Smooth muscle cell (in vitro differentiated cells): ENCODE results near the gene HRH4. TPM values are rescaled to one million over a fixed set of nuclear protein-coding genes. Genes with fewer than 3 reads are reported as not detected.

Experiments
- DNase-seq: peaks from one replicate; lab custom pipeline; 2025; ENCODE audit not compliant: unreplicated experiment; lab: John Stamatoyannopoulos, UW
- H2AFZ ChIP-seq: fragments of 200-600 bp; sonication (generic); 2 replicates; pipeline ENCODE4 v1.6.0; 2016; ENCODE audit warnings: antibody characterized with exemption, low read depth, mild to moderate bottlenecking
- H3F3A ChIP-seq: fragments of 200-600 bp; sonication (generic); 2 replicates; pipeline ENCODE4 v1.6.0; 2017; ENCODE audit warnings: antibody characterized with exemption, low read depth
- H3K27ac ChIP-seq: fragments of 200-600 bp; sonication (generic); 2 replicates; pipeline ENCODE4 v1.5.1; 2016; ENCODE audit warnings: low read depth, mild to moderate bottlenecking
- H3K27me3 ChIP-seq: fragments of 200-600 bp; sonication (generic); 2 replicates; pipeline ENCODE4 v1.6.1; 2016; ENCODE audit warnings: low read depth, mild to moderate bottlenecking
- H3K36me3 ChIP-seq: fragments of 200-600 bp; sonication (generic); 2 replicates; pipeline ENCODE4 v1.5.1; 2016; ENCODE audit warnings: low read depth
- H3K4me1 ChIP-seq: fragments of 200-600 bp; sonication (generic); 2 replicates; pipeline ENCODE4 v1.5.1; 2016; ENCODE audit warnings: low read depth
- H3K4me2 ChIP-seq: fragments of 200-600 bp; sonication (generic); 2 replicates; pipeline ENCODE4 v1.6.0; 2016; ENCODE audit warnings: mild to moderate bottlenecking
- H3K4me3 ChIP-seq: fragments of 200-600 bp; sonication (generic); 2 replicates; pipeline ENCODE4 v1.5.1; 2016; ENCODE audit warnings: mild to moderate bottlenecking
- H3K79me2 ChIP-seq: fragments of 200-600 bp; sonication (generic); 2 replicates; pipeline ENCODE4 v1.6.0; 2016; ENCODE audit warnings: low read depth, mild to moderate bottlenecking
- H3K9ac ChIP-seq: fragments of 200-600 bp; sonication (generic); 2 replicates; pipeline ENCODE4 v1.6.0; 2016; ENCODE audit warnings: low read depth
- H3K9me3 ChIP-seq: fragments of 200-600 bp; sonication (generic); replicated peaks from 2 replicates; pipeline ENCODE4 v1.5.1; 2016; ENCODE audit warnings: low read depth
- H4K20me1 ChIP-seq: fragments of 200-600 bp; sonication (generic); 2 replicates; pipeline ENCODE4 v1.6.0; 2016; ENCODE audit warnings: low read depth
- WGBS: methylation state at CpG from one replicate; pipeline ENCODE4 v1.1.7; 2016; ENCODE audit warnings: low lambda C conversion rate; 5-methylcytosine and 5-hydroxymethylcytosine counted together
- polyA plus RNA-seq: library from polyadenylated mRNA; unstranded; fragments of >200 nt; fragmentation: Nextera tagmentation; extraction: Ambion mirVana; gene quantifications from 2 replicates; pipeline ENCODE4 v1.2.1, GENCODE V29; 2016
- total RNA-seq: library from RNA; depleted of rRNA; stranded (reverse); fragments of >200 nt; gene quantifications from 2 replicates; pipeline ENCODE4 v1.2.3, GENCODE V29; 2014
- TF ChIP-seq, protein P1 (sequence below): fragments of 200-600 bp; sonication (generic); IDR thresholded peaks from 2 replicates; pipeline ENCODE4 v1.5.1; 2017; ENCODE audit warnings: borderline replicate concordance, mild to moderate bottlenecking, antibody characterized with exemption; ENCODE audit not compliant: insufficient read depth, poor library complexity, severe bottlenecking

The HRH4 gene
- total and polyA plus RNA-seq, 2 experiments from 2014 or later, result not detected

DNA sequence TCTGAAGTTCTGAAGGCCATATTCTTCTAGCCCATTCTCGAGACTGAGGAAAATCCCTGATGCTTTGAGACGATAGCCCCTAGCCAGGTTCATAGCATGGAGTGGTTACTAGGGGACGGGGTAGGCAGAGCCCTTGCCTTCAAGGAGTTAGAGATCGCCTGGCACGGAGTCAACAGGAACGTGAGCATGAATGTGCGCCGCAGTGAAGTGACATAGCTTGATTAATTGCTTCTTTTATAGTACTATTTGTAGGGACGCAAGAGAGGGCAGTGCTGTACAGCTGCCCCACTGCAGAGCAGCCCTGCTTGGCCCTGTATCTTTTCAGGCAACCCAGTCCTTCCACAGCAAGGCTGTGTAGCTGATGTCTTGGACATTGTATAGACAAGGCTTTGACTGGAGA lies 26.2 kb downstream of the HRH4 start:
- Histone ChIP-seq H3K9me3 (no peaks in the 10 kb centered on the region), H3K9ac (no peak overlapping the region), H4K20me1 (no peaks in the 10 kb centered on the region), H2AFZ (no peak overlapping the region), H3K27me3 (no peaks in the 10 kb centered on the region), H3K4me3 (no peak overlapping the region), H3K4me2 (no peak overlapping the region), H3K79me2 (no peaks in the 10 kb centered on the region), H3K4me1 (no peaks in the 10 kb centered on the region), H3F3A (no peaks in the 10 kb centered on the region), H3K36me3 (no peaks in the 10 kb centered on the region), H3K27ac (no peak overlapping the region)
- TF ChIP-seq, protein P1, sequence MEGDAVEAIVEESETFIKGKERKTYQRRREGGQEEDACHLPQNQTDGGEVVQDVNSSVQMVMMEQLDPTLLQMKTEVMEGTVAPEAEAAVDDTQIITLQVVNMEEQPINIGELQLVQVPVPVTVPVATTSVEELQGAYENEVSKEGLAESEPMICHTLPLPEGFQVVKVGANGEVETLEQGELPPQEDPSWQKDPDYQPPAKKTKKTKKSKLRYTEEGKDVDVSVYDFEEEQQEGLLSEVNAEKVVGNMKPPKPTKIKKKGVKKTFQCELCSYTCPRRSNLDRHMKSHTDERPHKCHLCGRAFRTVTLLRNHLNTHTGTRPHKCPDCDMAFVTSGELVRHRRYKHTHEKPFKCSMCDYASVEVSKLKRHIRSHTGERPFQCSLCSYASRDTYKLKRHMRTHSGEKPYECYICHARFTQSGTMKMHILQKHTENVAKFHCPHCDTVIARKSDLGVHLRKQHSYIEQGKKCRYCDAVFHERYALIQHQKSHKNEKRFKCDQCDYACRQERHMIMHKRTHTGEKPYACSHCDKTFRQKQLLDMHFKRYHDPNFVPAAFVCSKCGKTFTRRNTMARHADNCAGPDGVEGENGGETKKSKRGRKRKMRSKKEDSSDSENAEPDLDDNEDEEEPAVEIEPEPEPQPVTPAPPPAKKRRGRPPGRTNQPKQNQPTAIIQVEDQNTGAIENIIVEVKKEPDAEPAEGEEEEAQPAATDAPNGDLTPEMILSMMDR, result no peak
- WGBS, result 89% methylated on average over 9 of the region's 9 CpGs
- no peak for DNase-seq

DNA sequence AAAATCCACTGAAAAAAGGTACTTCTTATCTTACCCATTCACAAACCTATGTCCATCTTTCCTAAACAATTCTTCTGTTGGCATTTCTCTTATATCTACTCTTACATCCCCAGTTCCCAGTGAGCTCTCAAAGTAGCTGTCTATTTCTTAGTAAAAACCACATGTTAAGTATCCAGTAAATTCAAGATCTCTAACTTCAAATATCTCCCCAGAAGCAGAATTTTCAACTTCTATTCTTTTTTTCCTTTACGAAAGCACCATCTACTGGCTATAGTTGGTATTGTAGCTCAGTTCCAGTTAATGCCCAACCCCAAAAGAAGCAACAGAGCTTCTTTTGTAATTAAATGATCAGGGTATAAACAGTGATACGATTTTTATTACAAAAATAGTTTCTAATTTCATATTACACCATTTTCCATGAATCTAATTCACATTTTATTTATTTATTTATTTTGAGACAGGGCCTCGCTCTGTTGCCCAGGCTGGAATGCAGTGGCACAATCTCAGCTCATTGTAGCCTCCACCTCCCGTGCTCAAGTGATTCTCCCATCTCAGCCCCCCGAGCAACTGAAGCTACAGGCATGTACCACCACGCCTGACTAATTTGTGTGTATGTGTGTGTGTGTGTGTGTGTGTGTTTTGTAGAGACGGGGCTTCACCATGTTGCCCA lies 28.5 kb downstream of the HRH4 start:
- Histone ChIP-seq H3F3A (no peaks in the 10 kb centered on the region), H3K9me3 (no peaks in the 10 kb centered on the region), H3K36me3 (no peaks in the 10 kb centered on the region), H3K9ac (no peak overlapping the region), H3K4me1 (no peaks in the 10 kb centered on the region), H3K27ac (no peak overlapping the region), H2AFZ (no peak overlapping the region), H3K4me3 (no peak overlapping the region), H3K79me2 (no peaks in the 10 kb centered on the region), H3K4me2 (no peak overlapping the region), H3K27me3 (no peaks in the 10 kb centered on the region), H4K20me1 (no peaks in the 10 kb centered on the region)
- no peak for DNase-seq
- TF ChIP-seq, protein P1, result peak; percentile 78
- 47% methylated on average over 7 of the region's 7 CpGs for WGBS

DNA sequence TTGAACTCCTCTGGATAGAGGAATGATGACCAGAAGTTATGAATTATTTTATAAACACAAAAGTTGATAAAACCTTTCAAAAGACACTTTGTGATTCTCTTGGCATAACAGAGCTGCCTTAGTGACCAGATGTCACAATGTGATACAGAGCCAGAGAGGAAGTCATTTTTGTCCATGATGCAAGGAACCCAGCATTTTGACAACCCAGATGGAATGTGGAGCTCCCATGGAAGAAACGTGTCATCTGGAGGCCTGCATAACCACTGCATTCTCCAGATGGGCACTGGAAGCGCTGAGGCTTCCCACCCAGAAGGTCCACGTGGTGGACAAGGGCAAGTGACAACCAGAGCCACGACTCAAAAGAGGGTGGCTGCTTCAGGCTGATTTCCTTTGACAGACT lies 30.1 kb downstream of the HRH4 start:
- Histone ChIP-seq H3K9me3 (no peaks in the 10 kb centered on the region), H3K36me3 (no peaks in the 10 kb centered on the region), H3K9ac (no peak overlapping the region), H3K27me3 (no peaks in the 10 kb centered on the region), H3K4me1 (no peaks in the 10 kb centered on the region), H4K20me1 (no peaks in the 10 kb centered on the region), H3K4me2 (peak overlapping the region; percentile 4), H3K79me2 (no peaks in the 10 kb centered on the region), H3K27ac (peak overlapping the region; percentile 50), H2AFZ (no peak overlapping the region), H3F3A (no peaks in the 10 kb centered on the region), H3K4me3 (no peak overlapping the region)
- WGBS, result 28% methylated on average over 4 of the region's 4 CpGs
- TF ChIP-seq, protein P1, result no peak
- no peak for DNase-seq
